Loucy (cell line): ENCODE data around the gene MEN1.

Experiments
- EZH2phosphoT487 ChIP-seq: fragments of 200-600 bp; IDR thresholded peaks from 2 replicates; pipeline ENCODE4 v1.6.1; 2018; ENCODE audit warnings: antibody characterized with exemption, mild to moderate bottlenecking, moderate library complexity, borderline replicate concordance
- TF ChIP-seq, protein P1 (sequence below): fragments of 200-600 bp; sonication (generic); conservative IDR thresholded peaks from 2 replicates; pipeline ENCODE4 v1.5.1; 2014; ENCODE audit warnings: mild to moderate bottlenecking, antibody characterized with exemption, low read length

DNA sequence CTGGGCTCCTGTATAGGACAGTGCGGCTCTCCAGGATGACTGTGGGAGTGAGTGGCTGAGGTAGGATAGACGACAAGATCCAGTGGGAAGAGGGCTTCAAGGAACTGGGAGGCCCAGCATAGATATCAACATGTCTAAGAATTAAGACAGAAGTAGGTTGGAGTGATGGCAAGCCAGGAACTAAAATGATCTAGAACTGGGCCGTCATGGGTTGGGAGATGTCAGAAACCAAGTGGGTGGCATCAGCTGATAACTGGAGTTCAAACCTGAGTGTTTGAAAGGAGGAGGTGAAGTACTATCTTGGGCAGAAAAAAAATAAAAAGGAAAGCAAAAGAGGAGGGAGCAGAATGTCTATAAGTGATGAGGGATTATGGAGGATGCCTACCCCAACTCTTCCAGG is 7.1 kb upstream of the MEN1 start:
- TF ChIP-seq, protein P1, sequence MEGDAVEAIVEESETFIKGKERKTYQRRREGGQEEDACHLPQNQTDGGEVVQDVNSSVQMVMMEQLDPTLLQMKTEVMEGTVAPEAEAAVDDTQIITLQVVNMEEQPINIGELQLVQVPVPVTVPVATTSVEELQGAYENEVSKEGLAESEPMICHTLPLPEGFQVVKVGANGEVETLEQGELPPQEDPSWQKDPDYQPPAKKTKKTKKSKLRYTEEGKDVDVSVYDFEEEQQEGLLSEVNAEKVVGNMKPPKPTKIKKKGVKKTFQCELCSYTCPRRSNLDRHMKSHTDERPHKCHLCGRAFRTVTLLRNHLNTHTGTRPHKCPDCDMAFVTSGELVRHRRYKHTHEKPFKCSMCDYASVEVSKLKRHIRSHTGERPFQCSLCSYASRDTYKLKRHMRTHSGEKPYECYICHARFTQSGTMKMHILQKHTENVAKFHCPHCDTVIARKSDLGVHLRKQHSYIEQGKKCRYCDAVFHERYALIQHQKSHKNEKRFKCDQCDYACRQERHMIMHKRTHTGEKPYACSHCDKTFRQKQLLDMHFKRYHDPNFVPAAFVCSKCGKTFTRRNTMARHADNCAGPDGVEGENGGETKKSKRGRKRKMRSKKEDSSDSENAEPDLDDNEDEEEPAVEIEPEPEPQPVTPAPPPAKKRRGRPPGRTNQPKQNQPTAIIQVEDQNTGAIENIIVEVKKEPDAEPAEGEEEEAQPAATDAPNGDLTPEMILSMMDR, result no peak
- no peak for TF ChIP-seq EZH2phosphoT487
